ENCODE data around the gene FOXL1. TPM values are rescaled to one million over a fixed set of nuclear protein-coding genes. Genes with fewer than 3 reads are reported as not detected.

FOXL1 gene
- total and polyA plus RNA-seq, 9 of the 15 experiments (the other 6 are each of a cell fraction or from before 2014, with no cell fraction given) = not detected

- TF ChIP-seq KLF13 (tag; IDR thresholded peaks at IDR 0.05; ENCODE audit: borderline replicate concordance, low read depth) (no peak), ZNF3 (CRISPR knock-in tag; IDR thresholded peaks at IDR 0.05) (no peak), HOXB6 (CRISPR knock-in tag; IDR thresholded peaks at IDR 0.05; ENCODE audit: borderline replicate concordance) (no peak), HES1 (IDR thresholded peaks at IDR 0.05; ENCODE audit: low read depth) (no peak), ZBTB8A (IDR thresholded peaks at IDR 0.05; ENCODE audit: partially characterized antibody) (no peak)
These were observed 5.1 kb upstream of the FOXL1 start (continued) for GRCh38 chr16:86573215-86573614.

GRCh38 chr16:86573646-86574508, 4.5 kb upstream of the FOXL1 start:
- DNase-seq (ENCODE audit: extremely low read depth in 1 of 4, low spot score in 3 of 4) = no peak
- Histone ChIP-seq H3K4me1 (replicated peaks in 1 of 2; ENCODE audit: control insufficient read depth in 2 of 2, insufficient read depth in 2 of 2, low read length in 2 of 2) (peaks cover 0 to 19% of the 10 kb centered on the region in 2 experiments; a peak in 3 of 5 replicates), H3K27me3 (ENCODE audit: control insufficient read depth in 2 of 2, insufficient read depth in 2 of 2, low read length in 2 of 2) (peaks cover 38 to 74% of the 10 kb centered on the region in 2 experiments), H2AFZ (ENCODE audit: low read depth, low read length) (no peak overlapping the region), H3K4me3 (no peak overlapping the region), H3K9me1 (ENCODE audit: control insufficient read depth, insufficient read depth, low read length) (no peaks in the 10 kb centered on the region), H3K9ac (ENCODE audit: insufficient read depth in 1 of 2, low read depth in 2 of 2, low read length in 2 of 2) (no peak overlapping the region), H3K27ac (ENCODE audit: extremely low read depth, low read depth, low read length) (no peak overlapping the region), H3K79me2 (ENCODE audit: control insufficient read depth, insufficient read depth, low read length) (no peaks in the 10 kb centered on the region), H3K9me3 (replicated peaks; ENCODE audit: control insufficient read depth, insufficient read depth, low read depth, low read length) (no peaks in the 10 kb centered on the region), H4K20me1 (replicated peaks; ENCODE audit: control insufficient read depth, insufficient read depth, low read length) (peaks cover 4% of the 10 kb centered on the region), H3K4me2 (ENCODE audit: insufficient read depth, low read length) (no peak overlapping the region), H3K36me3 (ENCODE audit: control insufficient read depth, insufficient read depth, low read length) (no peaks in the 10 kb centered on the region)
- FAIRE-seq = no peak
- in situ Hi-C loops (cut with MboI) (loop anchor here (25.0 kb wide), 1 partner anchor 1063 kb away; no protein-coding TSS in a partner anchor), intact Hi-C loops (cut with micrococcal nuclease) (no loop called here)
- no peak for ATAC-seq
- TF ChIP-seq ZSCAN32 (CRISPR knock-in tag; IDR thresholded peaks at IDR 0.05) = no peak
- TF ChIP-seq SPI1 (IDR thresholded peaks at IDR 0.05; ENCODE audit: borderline replicate concordance, low read depth, low read length) = 0 out of 2 replicates have a peak, but pooled peaks have one; percentile 20
- ChIA-PET CTCF (ENCODE audit: low intra/inter-chr PET ratio) (interaction anchor here (0.8 kb wide), 1 partner anchor 10 kb away, joined by 3 read pairs; no protein-coding TSS in a partner anchor), POLR2A (interaction anchor here (0.6 kb wide), 3 partner anchors 31 to 1277 kb away, joined by 3 read pairs; no protein-coding TSS in a partner anchor)
- BruUV-seq (replicated peaks) = no TSS peak
- 1% methylated on average over 13 of the region's 13 CpGs for WGBS (ENCODE audit: insufficient coverage, low coverage, missing lambda C conversion rate)

Data from K562 (cell line).